ENCODE measurements around the gene DNM3.
"Not testable (repeated sequence)": the region's sequence is repeated elsewhere in the genome, so short reads cannot be mapped to it uniquely, and the experiment has no call there.

Gene DNM3

DNA sequence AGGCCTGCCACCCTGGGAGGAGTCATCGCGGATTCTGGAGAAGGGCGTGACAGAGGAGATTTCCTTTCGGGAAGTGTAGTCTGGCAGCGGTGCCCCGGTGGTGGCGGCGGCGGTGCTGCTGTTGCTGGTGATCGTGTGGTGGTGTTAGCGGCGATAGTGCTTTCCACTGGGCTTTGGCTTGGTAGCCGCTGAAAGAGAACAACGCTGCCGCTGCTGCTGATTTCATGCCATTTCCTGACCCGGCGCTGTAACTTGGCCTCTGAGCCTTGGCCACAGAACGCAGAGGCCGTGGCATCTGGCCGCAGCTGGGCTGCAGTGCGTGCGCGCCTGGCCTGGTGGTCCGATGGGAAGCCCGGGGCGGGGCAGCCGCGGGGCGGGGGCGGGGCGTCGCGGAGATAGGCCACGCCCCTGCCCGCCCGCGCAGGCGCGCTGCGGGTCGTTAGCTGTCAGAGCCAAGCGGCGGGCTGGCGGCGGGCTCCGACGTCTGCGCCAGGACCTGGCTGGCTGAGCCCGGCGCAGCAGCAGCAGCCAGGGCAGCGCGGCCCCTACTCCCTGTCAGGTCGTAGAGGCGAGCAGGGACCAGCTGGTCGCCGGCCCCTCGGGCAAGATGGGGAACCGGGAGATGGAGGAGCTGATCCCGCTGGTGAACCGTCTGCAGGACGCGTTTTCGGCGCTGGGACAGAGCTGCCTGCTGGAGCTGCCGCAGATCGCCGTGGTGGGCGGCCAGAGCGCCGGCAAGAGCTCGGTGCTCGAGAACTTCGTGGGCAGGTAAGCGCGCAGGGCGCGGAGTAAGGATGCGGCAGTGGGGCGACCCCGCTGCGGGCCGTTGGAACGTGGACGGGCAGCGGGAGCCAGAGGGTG, at the start of gene DNM3:
Gene DNM3 (plus strand): TSS at position 449 of the 861 bp plus-strand sequence. CDS start 159 bp downstream, at position 608.
- peak; percentile 78 for DNase-seq

DNA sequence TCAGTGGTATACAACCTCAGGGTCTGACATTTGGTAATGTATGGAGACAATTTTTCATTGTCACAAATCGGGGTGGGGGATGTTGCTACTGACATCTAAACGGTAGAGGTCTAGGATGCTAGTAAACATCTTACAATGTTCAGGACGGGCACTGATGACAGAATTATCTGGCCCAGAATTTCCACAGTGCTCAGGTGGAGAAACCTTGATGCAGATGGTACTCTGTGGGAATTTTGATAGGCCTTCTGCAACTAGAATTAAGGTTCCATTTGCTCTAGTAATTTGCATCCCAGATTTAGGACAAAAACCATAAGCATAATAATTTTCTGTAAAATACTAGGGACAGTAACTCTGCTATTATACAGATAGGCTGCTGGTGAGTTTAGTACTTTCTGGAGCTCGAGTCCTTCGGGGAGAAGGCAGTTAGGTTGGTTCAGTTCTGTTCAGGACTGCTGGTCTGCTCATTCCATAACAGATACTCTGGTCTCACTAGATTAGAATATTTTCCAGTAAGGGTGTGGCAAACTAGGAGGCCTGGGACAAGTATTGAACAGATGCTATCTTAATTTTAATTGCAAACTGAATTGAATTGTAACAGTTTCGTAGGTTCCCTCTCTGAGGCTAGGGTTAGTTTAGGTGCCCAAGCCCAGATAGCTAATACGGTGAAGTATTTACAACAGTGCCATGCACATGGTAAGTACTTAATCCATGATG, 48.5 kb upstream of the DNM3 start:
- no peak for DNase-seq

DNA sequence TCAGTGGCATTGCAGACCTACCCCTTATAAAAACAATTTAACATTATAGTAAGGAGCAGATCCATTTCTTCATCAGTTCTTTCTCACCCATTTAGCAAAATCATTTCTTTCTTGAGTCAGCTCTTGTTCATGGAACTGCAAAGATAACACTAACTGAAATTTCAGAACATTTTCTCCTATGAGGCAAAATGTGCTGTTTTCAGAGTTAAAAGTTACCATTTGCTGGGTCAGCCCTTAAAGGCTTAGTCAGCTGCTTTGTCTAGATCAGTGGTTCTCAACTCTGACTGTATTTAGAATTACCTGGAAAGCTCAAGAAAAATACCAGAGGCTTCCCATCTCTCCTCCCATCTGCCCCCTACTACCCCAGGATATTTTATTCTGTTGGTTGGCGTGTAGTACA, 47.7 kb upstream of the DNM3 start:
- DNase-seq: no peak

DNA sequence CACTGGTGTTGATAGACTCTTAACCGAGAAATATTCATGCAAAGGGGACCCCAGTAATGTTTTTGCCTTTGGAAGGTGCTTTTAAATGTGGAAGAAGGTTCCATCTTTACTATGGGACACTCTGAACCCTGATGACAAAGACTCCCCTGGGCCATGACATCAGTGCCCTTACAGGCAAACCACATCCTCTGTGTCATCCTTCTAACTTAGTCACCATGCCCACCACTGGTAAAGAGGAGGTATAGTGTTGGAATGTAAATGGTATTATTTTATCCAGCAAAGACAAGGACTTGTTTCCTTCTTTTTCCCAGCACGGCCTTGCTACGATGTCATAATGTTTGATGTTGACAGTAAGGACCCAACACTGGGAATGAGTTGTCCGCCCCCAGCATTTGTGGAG, 47.2 kb upstream of the DNM3 start:
- peak; percentile 73 for DNase-seq

DNA sequence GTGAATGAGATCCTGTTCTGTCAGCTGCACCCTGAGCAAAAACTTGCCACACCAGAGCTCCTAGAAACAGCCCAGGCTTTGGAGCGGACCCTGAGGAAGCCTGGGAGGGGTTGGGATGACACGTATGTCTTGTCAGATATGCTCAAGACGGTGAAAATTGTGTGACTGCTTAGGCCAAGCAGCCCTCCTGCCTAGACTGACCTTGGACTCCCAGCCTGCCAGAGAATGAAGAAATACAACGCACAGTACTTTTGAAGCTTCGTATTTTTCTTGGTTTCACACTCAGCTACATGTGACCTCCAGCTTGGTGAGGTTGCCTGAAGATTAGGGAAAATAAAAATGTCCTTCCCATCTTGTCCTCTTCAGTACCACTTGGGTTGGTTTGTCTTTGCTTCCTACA, 44.7 kb upstream of the DNM3 start:
- no peak for DNase-seq

DNA sequence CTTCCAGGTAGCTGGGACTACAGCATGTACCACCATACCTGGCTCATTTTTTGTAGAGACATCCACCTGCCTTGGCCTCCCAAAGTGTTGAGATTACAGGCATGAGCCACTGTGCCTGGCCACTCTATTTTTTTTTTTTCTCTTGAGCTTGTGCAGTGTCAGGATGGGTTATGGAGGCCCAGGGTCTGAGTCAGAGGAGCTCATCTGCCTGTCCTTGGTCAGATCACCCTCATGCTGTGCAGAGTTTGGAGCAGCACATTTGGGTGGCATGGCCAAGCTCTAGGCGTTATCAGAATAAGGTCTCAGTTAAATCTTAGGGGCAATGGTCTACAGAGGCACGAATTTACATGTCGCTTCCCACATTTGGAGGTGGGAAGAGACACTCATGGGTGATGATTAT, 43.0 kb upstream of the DNM3 start:
- no peak for DNase-seq

DNA sequence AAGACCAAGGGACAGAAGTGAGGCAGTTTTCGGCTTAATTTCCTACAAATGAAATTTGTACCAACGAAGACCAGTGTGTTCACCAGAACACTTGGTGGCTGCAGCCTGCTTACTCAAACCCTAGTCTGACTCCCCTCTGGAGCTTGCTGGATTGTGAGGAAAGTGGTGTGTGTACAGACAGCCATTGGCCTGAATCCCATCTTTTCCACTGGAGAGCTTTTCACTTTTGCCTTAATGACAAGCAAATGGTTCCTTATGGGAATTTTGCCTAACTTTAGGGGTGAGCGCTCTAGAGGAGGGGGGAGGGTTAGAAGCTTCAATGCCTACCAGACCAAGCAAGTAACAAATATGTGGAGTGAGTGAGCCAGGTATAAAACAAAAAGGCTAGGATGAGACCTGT, 42.5 kb upstream of the DNM3 start:
- DNase-seq: no peak

DNA sequence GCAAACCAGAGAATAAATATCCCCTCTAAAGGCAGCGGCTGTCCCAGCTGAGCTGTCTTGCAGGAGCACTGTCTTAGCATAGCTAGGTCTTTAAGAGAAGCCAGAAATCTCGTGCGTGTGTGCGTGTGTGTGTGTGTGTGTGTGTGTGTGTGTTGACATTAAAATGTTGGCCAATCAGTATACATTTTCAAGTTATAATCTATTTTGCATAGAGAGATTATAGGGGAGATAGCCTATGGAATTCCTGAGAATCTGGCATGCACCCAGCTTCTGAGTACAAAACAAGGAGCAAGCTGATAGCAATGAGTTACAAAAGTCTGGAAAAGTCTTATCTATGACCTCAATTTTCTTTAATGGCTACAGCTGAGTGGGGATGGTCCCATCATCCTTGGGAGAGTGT, 42.1 kb upstream of the DNM3 start:
- no peak for DNase-seq

DNA sequence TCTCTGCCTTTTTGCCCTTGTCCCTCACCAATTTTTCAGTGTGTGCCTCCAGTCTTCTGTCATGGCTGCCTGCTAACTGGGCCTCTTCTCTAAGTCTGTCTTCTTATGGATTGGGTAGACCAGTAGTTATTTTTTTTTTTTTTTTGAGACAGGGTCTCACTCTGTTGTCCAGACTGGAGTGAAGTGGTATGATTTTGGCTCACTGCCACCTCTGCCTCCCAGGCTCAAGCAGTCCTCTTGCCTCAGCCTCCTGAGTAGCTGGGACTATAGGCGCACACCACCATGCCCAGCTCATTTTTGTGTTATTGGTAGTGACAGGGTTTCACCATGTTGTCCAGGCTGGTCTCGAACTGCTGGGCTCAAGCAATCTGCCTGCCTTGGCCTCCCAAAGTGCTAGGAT, 41.6 kb upstream of the DNM3 start:
- DNase-seq: not testable (repeated sequence)

GRCh38 chr1:171800342-171800741, 41.0 kb upstream of the DNM3 start:
- no peak for DNase-seq

DNA sequence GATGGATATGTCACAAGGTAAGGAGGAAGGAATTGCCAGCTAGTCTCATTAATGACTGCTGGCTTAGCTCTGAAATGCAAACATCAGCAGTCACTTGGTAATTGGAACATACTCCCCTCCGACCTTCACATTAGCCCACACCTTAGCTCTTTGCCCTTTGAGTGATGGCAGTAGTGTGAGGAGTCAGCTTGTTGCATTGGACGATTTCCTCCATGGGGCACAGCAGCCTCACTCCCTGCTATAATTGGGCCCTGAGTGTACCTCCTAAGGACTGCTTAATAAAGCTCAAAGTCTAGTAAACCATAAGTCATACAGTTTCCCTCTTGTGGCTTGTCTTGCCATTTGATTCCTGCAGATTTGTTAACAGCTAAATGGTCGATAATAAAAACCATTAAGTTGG, 40.4 kb upstream of the DNM3 start:
- DNase-seq: no peak

DNA sequence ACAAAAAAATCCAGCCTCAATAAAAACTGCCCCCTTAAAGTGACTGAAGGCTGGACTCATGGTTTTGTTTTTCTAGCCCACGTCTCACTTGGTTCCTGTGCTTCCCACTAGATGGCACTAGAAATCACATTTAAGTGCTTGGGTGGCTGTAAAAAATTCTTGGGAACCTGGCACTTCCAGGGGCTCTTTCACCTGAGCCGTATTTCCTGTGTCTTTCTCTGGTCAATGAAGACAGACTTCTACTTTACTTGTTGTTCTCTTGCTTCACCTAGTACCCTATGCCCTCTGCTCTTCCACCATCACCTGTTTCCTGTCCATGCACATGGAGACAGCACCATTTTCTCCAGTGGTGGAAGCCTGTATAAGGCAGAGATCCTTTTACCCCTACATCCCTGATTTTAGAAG, 39.8 kb upstream of the DNM3 start:
- DNase-seq: no peak

DNA sequence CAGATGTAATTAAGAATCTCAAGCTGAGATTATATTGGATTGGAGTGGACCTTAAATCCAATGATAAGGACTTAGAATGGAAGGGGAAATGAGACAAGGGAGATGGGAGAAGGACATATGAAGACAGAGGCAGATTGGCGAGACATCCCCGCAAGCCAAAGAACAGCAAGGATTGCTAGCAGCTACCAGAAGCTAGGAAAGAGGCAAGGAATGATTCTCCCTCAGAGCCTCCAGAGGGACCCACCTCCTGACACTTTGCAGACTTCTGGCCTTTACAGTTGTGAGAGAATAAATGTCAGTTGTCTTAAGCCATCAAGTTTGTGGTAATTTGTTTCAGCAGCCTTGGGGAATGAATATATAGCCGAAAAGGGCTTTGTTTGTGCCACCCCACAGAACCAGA, 39.1 kb upstream of the DNM3 start:
- no peak for DNase-seq

- DNase-seq: no peak
Measured at GRCh38 chr1:171803045-171803444, 38.3 kb upstream of the DNM3 start.

DNA sequence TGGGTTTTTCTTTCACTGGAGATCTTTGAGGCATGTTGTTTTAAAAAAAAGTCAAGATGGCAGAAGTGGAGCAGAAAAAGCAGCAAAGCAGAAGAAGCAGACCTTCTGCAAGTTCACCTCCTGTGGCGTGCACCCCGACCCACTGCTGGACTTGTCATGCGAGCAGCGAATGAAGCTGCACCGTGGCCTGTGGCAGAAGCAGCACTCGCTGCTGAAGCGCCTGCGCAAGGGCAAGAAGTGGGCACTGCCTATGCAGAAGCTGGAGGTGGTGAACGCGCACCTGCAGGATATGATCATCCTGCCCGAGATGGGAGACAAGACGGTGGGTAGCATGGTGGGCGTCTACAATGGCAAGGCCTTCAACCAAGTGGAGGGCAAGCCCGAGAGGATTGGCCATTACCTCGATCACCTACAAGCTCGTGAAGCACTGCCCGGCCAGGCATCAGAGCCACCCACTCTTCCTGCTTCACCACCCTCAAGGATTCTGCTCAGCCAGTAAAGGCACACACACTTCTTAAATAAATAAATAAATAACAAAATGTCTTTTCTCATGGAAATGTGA, 37.8 kb upstream of the DNM3 start:
- DNase-seq: no peak

GRCh38 chr1:171805395-171806115, 35.7 kb upstream of the DNM3 start:
- DNase-seq: no peak

- DNase-seq: no peak
Measured at GRCh38 chr1:171807556-171807955, 33.7 kb upstream of the DNM3 start.

DNA sequence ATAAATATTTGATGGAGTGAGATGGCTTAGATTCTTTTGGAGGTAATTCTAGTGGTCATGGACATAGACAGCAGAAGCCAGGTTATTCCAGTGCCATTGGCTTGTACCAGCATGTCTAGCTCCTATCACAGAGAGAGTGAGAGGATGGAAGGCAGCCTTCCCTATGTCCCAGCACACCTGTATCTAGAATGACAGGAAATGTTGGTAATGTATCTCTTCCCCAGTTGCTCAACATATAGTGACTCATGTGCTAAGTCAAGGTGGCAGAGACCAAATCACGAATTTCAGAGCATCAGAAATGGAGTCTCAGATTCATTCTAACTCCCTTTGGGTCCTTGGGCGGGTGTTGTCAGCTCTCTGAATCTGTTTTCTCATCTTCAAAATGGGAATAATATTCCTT, 31.5 kb upstream of the DNM3 start:
- DNase-seq: no peak

- no peak for DNase-seq
Measured at GRCh38 chr1:171811672-171812071, 29.6 kb upstream of the DNM3 start.

DNA sequence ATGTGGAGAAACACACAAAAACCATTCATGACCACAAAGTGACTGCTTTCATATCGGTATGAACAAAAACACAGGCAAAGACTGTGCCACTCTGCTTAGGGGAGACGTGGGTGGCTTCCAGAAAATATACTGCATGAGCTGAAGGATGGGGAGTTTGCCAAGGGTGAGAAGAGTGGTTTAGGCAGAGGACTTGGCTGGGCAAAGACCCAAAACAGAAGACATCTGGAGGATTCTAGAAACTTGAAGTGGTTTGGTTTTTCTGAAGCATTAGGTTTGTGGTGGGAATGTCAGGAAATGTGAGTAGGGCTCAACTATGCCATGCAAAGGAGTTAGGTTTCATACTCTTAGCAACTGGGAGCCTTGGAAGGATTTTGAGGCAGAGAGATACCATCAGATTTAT, 26.6 kb upstream of the DNM3 start:
- no peak for DNase-seq

GRCh38 chr1:171816300-171816901, 24.9 kb upstream of the DNM3 start:
- no peak for DNase-seq

DNA sequence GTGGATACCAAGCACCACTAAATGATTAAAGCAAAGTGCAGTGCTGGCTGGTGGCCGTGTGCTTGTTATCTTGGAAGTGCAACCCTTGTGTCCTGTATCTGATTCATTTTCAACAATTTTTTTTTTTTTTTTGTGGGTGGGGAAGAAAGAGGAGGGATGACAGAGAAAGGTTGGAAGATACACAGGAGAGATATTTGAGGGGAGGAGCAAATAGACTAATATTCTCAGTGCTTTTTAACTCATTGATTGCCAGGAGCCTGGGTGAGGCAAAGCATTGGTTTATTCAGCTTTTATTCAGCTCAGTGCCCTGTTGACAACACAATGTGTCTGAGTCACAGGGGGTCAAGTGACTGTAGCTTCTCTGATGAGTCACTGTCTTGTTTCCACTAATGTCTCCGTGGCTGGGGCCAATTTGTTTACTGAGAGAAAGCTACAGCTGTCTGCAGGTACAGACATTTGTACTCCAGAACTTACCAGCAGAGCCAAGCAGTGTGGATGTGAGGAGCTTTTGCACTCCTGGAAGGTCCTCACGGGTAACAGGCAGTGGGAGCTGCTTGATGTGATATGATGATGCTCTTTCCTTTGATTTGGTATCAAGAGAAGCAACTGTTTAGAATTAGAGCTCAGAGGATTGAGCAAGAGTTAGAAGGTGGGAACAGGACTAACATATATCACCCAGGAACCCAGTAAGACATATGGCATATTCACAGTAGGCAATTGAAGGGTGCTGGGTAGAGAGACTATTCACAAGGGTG, 23.6 kb upstream of the DNM3 start:
- peak; percentile 64 for DNase-seq

All from activated CD4-positive, alpha-beta T cell treated with anti-CD3 and anti-CD28 coated beads for 48 hours (primary cell).